GM19240 (cell line): ENCODE results near the gene CACNA1E.

Experiments used
- DNase-seq: peaks from one replicate; pipeline ENCODE4 v3.0.0; 2011; ENCODE audit warnings: low spot score; ENCODE audit not compliant: insufficient read length

CACNA1E gene

DNA sequence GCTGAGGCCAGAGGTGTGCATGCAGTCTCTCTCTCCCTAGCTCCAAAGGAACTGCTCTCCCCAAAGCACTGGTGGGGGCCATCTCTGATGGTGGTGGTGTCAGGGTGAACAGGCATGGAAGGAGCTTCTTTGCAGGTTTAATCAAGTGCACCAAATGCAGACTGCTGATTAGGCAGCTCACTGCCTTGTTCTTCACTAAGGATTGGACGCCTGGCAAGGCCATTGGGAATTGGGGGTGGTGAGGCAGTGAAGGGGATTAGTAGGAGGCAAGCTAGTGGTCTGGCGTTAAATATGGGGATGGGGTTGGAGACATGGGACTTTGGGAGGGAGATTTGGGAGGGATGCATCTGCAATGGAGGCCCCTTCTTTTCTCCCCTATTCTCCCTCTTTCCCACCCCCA, 1.5 kb downstream of the CACNA1E start:
- DNase-seq = no peak

DNA sequence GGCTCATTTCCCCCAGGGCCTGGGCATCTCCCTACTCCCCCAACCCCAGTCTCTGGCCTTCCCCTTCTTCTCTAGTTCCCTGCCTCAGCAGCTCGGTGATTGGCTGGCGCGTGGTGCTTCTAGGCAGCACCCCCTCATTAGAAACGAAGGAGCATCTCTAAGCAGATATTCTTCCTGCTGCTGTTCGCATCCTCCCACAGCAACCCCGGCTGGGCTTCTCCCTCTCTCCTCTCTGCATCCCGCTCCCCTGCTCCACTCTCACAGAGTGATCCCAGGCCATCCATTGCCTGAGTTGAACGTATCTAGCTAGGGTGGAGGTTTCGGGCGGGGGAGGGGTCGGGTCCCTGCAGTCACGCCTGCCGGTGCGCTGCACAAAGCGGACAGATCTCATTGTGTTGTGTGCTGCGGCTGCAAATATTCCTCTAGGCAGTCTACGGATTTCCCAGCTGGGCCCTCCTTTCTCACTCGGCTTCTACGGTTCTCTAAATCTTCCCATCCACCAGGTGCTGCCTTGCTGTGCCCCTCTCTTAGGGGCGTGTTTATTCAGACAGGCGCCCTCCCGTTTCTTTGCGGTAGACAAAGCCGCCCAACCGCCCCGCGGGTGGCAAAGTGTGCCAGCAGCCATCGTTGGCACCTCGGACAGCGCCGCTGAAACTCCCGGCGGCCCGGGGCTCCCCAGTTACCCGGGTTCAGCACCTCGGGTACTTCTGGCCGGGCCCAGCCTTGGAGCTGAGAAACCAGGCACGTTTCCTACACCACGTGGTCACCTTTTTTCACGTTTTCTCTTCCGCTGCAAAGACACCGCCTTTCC, 2.2 kb downstream of the CACNA1E start:
- peak; percentile 41 for DNase-seq

DNA sequence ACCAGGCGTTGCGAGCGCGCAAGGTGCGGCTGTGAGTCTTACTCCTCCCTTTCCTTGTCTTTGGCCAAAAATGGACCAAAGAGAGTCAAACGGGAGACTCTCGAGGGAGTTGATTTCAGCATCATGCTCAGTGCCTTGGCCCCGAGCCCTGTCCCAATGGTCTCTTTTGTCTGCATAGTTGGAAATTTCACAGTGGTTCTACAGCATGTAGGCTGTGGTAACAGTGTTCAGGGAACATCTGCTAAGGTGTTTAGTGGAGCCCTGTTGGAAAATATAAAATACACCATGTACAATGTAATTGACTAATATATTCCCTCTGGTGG, 2.7 kb downstream of the CACNA1E start:
- no peak for DNase-seq

DNA sequence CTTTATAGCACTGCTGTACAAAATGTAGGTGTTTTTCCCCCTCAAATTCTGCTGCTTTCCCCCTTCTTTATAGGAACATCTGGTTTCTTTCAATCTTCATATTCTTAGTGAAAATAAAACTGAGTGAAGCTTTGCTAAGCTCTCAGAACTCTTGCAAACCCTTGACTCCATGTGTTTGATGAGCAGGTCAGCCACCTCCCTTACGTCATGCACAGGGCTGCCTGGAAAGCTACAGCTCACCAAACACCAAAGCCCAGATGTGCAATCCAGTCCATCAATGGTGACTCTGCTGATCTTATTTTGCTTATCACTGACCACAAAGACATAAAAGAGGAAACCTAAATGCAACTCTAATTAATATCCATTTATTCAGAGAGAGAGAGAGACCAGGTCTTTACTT, 5.5 kb downstream of the CACNA1E start:
- no peak for DNase-seq

DNA sequence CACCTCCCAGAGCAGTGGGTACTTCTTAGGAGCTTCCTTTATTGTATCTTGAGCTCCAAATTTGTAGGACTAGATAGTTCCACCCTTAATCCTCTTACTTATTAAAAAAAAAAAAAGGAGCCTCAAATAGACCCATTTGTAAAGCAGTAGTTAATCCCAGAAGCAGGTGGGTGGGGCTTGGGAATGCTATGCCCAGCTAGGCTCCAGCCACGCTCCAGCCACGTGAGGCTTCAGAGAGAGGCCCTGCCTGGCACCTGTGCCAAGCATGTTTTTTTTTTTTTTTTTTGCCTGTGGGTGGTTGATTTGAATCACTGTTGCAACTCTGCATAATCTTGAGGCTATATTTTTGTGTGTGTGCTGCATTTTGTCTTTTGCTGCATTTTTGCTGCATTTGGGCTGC, 7.0 kb downstream of the CACNA1E start:
- no peak for DNase-seq

DNA sequence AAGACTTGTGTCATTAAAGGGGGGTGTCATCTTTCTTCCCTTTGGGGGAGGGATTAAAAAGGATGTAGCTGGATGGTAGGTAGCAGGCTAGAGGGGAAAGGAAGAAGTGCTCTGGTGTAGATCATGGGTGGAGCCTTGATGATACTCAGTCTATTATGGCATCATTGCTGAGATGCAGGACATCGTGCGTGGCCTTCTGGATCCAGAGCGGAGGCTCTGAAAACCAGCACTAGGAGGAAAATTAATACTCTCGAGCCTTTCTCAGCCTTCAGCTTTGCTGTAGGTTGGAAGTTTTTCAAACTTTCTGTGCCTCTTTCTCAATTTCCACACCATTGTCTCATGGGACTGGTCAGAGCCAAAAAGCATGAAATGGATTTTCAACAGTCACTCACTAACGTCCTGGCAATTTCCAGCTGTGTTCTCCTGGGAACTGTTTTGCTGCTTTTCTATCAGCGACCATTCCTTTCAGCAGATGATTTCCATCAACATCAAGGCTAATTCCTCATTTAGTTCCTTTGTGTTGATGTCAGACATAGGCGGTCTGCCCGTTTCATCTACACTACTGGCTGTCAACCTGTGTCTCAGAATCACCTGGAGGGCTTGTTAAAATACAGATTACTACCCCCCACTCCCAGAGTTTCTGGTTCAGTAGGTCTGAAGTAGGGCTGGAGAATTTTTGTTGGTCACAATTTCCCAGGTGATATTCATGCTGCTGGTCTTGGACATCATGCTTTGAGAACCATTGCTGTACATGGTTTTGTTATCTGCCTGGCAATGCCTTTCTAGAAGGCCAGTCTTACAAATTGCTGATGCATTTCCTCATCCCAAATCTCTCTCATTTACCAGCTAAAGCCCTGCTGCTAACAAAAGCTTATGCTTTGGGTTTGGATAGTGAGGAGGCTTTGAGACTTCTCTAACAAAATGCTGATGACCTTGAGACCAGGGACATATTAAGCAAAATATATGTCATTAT, 7.7 kb downstream of the CACNA1E start:
- DNase-seq = no peak

DNA sequence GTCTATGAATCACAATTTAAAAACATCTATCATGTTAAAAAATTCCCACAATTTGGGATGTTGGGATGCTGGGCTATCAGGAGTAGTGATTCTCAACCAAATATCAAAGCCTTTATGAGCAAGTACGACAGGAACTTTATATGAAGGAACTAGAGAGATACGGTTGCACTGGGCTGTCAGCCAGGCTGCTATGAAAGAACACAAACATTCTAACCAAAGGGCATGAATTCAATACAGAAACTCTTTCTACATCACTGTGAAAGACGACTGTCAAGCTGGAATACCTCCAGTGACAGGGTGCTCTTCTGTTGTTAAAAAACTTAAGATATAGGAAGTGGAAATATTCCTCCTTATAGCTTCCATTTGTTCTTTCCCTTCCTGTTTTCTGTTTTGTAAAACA, 9.8 kb downstream of the CACNA1E start:
- no peak for DNase-seq

DNA sequence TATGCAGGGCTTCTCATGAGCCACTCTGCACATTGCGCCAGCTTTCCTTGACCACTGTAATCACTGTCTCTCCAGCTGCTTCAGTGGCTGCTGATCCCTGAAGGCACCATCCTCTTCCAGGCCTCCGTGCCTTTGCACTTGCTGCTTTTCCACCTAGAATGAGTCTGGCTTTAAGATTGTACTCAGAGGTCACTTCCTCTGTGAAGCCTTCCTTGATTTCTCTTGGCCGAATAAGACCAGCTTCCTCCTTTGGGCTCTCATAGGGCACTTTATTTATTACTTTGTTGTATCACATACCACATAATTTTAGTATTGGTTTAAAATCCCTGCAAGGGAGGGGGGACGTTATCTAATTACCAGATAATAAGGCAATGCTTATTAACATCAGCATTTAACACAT, 10.6 kb downstream of the CACNA1E start:
- no peak for DNase-seq

DNA sequence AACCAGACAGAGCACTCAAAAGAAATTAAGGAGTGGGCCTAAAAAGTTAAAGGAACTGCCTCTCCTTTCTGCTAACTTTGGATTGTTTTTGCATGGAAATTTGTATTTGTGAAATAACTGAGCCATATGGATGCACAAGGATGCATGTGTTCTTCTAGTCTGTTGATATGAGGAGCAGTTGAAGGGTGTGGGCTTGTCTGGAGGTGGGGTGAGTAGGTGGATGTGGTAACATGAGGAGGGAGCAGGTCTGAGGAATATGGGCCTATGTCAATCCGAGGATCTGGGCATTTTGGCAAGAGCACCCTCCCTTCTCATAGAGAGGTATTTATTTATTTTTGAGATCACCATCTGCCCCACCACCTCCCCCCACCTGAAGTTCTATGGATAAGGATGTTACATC, 13.4 kb downstream of the CACNA1E start:
- DNase-seq = no peak

DNA sequence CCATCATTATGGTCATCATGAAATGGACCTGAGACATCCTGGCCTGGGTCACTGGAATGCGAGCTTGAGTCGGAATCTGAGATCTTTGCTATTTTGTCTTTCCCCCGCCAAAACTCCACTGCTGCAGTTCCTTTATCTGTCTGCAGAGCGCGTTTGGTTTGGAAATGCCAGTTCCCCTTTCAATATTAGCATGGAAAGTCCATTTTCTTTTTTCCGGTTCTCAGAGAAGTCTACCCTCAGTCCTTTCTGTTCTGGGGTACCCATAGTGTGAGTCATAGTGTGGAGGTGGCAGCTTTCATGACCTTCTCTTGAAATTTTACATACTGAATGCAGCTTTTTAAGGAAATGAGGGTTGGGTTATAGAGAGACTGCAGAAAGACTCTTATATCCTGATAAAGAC, 14.6 kb downstream of the CACNA1E start:
- no peak for DNase-seq

DNA sequence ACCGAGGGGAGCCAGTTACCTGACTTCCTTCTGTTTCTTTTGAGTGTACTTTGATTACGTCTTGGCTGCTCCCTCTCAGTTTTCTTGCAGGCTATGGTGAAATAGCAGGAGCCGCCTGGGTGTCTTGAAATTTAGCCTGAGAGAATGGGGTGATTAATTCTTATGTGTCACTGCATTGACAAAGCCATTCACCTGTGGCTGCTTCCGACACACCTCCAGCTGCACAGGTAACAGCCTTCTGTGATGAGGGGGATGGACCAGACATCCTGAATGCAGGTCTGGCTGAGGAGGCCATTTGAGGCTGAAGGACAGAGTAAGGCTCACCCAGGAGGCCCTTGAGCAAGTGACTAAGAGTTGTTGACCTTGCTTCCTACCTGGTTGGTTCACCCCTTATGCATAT, 16.5 kb downstream of the CACNA1E start:
- no peak for DNase-seq

DNA sequence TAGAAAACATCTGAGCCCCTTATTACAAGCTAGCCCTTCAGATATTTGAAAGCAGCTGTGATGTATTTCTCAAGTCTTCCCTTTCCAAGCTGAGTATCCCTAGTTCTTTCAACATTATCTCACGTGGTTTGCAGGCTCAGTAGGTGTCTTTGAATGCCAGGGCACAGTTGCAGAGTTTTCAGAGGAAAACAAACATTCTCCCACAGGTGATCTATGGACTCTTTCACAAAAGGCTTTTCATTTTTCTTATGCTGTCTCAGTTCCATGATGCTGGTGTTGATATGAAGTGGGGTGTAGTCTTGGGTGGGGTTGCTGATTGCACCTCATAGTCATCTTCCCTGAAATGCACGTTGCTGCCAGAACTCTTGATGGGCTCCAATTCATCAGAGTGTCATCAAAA, 17.3 kb downstream of the CACNA1E start:
- DNase-seq = no peak

DNA sequence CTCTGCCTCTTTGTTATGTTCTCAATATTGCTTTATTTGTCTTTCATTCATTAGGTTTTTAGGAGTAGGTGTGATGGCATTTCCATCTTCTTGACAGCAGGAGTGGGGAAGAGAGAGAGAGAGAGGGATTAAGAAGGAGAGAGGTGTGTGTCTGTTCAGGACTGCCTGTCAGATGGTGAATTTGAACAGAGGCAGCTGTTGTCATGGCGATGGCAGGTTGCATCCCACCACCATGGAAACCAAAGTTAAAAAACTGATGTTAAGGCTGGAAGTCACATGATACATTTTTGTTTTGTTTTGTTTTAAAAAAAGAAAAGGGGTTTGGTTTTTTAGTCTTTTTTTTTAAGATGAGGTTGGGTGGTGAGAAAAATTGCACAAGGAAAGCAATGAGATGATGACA, 18.3 kb downstream of the CACNA1E start:
- no peak for DNase-seq

DNA sequence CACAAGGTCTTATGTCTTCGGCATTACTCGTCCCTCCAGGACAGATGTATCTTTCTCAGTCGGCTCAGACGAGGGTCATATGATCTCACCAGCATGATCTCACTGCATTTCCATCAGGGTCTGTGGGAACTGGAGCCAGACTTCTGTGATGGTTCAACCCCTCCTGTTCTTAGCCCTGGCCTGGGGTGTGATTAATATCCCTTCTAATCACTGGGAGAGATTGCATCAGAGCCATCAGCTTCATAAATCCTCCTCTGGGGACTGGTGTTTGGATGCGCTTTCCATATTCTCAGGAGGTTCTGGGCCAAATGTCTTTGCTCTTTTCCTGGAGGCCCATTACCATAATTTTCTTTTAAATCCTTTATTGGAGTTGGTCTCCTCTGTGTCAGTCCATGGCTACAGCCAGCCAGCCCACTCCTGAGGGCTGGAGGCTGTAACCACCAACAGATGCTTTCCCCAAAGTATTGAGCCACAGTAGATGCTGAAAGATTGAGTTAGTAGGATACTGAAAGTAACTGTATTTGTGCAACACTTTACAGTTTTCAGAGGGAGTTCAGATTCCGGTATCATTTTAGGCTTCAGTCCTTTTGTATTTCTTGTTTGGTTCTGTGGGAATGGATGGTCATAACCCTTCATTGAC, 20.0 kb downstream of the CACNA1E start:
- DNase-seq = no peak

DNA sequence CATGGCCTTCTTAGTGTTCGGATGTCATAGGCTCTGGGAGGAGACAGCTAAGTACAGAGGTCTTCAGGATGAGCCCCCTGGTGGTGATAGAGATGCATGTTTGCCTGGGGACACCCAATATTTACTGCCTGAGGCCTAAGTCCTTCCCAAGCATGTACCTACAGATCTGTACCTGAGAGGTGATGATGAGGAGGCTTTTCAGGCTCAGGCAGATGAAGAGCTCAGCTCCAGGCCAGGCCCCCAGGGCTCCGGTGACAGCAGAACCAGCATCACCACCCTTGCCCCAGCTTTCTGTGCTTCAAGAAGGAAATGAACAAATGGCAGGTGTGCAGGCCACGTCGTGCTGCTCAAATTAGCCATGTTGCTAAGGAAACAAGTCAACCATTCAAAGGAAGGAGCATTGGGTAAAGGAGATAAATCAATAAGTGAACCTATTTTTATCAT, 21.1 kb downstream of the CACNA1E start:
- DNase-seq = peak; percentile 36

DNA sequence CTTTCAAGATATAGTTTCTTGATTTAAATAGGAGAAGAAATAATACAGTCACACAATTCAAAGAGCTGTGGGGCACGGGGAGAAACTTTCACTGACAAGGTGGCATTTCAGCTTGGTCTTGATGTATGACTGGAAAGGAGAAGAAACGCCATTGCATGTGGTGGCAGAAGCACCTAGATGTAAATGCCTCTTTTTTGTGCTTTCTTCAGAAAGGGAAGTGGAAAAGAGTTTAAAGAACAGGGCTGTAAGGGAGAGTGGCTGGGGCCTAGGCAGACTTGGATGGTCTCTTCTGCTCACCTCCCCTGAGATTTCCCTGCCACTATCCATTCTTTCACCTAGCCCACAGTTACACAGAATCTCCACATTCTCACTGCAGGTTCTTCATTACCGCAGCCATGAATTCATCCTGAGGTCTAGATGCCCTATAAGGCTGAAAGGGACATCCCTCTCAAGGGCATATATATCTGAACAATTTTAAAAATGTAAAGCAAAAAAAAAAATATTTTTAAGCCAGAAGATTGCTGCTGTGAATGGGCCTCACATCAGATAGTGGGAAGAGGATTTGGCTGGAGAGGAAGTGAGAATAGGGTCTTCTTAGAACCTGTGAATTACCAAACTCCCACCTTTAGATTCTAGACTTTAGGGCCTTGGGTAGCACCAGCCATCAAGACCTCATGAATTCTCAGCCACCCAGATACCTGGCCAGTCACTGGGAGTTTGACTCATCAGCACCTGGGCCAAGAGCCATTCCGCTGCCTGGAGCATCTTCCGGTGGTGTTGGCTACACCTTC, 23.4 kb downstream of the CACNA1E start:
- DNase-seq = no peak

DNA sequence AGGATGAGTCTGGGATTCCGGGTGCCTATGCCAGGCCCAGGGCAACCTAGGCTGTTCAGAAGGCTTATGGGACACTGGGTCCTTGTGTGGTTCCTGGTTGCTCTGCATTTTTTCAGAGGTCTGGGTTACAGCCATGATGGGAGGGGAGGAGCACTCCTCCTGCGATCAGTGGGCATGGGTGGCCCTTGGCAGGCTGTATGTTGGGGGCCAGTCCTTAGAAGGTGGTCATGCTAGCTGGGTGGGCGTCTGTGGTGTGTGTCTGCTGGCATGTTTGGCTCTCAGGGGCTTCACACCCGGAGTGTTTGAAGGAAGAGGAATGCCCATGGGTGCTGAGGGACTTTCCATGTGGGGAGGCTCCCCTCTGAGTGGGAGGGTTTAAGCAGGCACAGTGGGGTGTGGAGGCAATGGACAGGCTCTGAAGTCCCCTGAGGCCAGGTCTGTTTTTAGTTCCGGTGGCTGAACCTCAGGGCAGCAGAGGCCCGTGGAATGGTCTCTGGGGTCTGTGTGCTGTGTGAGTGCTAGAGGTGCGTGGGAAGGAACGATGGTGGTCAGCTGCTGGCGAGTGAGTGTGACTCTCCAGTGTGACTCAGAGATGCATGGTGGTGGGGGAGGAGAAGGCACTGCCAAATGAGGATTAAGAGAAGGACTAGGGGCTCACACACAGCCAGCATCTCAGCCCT, 25.3 kb downstream of the CACNA1E start:
- DNase-seq = no peak

DNA sequence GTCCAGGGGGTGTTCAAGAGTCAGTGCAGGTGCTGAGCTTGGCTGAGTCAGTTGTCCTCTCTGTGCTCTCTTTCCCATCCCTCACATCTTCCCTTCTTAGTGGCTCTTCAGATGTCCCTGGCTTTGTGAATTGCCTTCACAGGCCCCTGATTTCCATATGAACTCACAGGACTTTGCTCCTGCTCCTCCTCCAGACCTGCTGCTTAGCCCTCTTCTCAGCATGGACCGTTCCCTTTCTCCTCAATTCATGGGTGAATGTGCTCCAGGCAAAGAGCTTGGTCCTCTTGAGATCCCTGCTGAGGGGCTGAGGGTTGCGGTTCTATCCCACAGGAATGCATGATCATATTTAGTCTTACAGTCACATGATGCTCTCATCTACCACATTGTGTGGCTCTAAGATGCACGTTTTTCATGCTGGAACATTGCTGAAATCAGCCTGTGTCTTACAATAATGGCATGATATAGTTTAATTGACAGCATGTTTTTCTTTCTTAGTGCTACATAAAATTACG, 30.5 kb downstream of the CACNA1E start:
- no peak for DNase-seq

DNA sequence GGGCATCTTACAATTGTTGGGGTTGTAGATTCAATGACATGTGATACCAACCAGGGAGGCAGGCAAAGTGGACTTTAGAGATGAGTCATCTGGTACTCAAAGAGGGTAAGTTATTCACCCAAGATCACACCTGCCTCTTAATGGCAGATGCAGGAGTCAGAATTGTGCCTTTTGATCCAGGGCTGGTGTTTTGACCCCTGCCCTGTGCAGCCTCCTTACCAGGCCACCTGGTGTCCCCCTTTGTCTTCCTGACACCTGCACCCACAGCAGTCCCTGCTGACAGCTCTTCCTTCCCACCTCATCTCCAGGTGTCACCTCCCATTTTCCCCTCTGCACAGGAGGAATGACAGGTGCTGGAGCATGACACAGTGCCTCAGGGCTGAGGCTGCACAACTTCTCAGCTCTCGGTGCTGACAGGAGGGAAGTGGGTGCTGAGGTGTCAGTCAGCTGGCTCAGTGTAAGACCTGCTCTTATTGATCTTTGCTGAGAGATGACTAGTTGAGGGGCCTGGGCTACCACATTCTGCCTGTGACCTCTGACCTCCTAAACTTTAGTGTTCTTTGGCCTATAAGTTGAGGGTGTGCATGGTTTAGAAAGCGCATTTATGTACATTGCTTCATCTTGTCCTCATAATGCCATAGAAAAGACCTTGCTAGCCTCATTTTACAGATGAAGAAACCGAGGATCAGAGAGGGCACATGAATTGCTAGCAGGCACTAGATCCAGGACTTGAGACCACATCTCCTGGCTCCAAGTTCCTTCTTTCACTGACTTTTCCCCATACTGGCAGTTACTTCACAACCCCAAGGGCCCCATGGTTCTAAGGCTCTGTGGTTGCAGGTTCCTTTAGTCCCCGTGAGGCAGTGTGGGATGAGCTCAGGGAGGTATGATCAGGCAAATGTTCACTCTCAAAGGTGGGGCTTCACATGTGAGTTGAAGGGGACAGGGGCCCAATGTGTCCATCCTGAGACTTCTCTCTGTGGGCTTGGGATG, 31.3 kb downstream of the CACNA1E start:
- DNase-seq = no peak
